Measurements from ENCODE around the gene ZBTB42. TPM values are rescaled to one million over a fixed set of nuclear protein-coding genes. Genes with fewer than 3 reads are reported as not detected.

The ZBTB42 gene
- total RNA-seq, 1 experiment from 2014 or later: 6.1 TPM

DNA sequence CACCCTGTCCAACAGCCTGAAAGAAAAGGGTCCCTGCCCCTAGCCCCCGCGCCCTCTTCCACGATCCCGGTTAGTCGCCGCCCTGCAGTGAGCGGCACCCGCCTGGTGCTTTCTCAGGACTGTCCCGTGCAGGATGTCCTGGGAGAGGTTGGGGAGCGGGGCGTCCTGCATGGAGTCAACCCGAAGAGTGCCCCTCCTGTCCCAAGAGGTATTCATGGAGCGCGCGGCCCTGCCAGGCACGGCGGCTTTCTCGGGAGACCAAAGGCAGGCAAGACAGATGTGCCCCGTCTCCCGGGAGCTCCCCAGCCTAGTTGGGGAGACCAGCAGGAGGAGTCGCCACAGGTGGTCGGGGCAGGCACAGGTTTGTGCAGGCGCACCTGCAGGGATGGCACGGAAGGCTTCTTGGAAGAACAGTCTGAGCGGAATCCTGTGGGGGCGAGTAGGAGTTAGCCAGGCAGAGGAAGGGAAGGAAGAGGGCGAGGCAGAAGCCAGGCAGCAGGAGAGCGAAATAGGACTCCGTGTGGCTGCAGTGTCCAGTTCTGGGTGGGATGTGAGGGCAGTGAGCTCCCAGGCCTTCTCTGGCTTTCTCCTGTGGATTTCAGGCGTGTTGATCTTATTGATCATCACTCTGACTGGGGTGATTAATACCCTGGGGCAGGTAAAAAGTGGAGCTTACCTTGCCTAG lies 47.2 kb upstream of the ZBTB42 start:
- Histone ChIP-seq H3K23me2 (ENCODE audit: insufficient read length, low read depth, low read length, poor library complexity, severe bottlenecking) (peaks cover 12% of the 10 kb centered on the region), H3K9me3 (ENCODE audit: control insufficient read depth, low read depth, low read length) (peaks cover 6% of the 10 kb centered on the region), H3K27me3 (ENCODE audit: insufficient read depth, low read length) (no peaks in the 10 kb centered on the region), H4K5ac (ENCODE audit: insufficient read length, low read depth, low read length) (no peak overlapping the region), H3K9ac (ENCODE audit: extremely low read depth, insufficient read length, low read length) (peak overlapping the region; percentile 92), H3K79me2 (ENCODE audit: insufficient read depth, low read length) (peaks cover 16% of the 10 kb centered on the region; the same call in 1 of the 2 replicates), H4K20me1 (ENCODE audit: control insufficient read depth, insufficient read depth, insufficient read length) (no peaks in the 10 kb centered on the region), H2BK120ac (ENCODE audit: low read depth, low read length, poor library complexity, severe bottlenecking) (no peak overlapping the region), H3T11ph (ENCODE audit: low read length) (no peak overlapping the region), H4K8ac (replicated peaks; ENCODE audit: insufficient read length, low read depth, low read length) (no peak overlapping the region), H3K79me1 (ENCODE audit: insufficient read depth, low read depth, low read length, poor library complexity, severe bottlenecking) (no peaks in the 10 kb centered on the region), H2BK5ac (ENCODE audit: insufficient read length, low read length) (no peak overlapping the region), H3K56ac (ENCODE audit: insufficient read length, low read depth, low read length) (no peak overlapping the region), H2BK20ac (ENCODE audit: low read depth, low read length, poor library complexity, severe bottlenecking) (no peak overlapping the region), H2BK15ac (ENCODE audit: low read depth, low read length) (no peak overlapping the region), H3K4me1 (ENCODE audit: insufficient read depth, low read length) (no peaks in the 10 kb centered on the region; the same call in 1 of the 2 replicates), H2AK5ac (ENCODE audit: insufficient read length, low read length) (no peak overlapping the region), H3K18ac (ENCODE audit: insufficient read length, low read depth, low read length) (no peak overlapping the region), H4K91ac (ENCODE audit: insufficient read length, low read depth, low read length) (no peak overlapping the region), H2AFZ (ENCODE audit: low read length) (no peak overlapping the region), H3K14ac (ENCODE audit: insufficient read depth, low read length) (peak overlapping the region; percentile 96), H2BK12ac (ENCODE audit: insufficient read length, low read depth, low read length) (no peak overlapping the region), H3K4ac (ENCODE audit: low read depth, low read length) (no peak overlapping the region), H3K23ac (ENCODE audit: insufficient read length, low read depth, low read length) (no peak overlapping the region), H3K4me2 (ENCODE audit: insufficient read depth, insufficient read length, low read length) (peak overlapping the region; percentile 88), H3K27ac (ENCODE audit: insufficient read length, low read depth, low read length) (no peak overlapping the region)
- no peak for DNase-seq
- Mint-ChIP-seq H3K4me1 (peaks cover 18 to 19% of the 10 kb centered on the region in 2 experiments), H3K4me3 (peak overlapping the region; percentile 87 to 90), H3K27ac (peak overlapping the region in 2 of 3 experiments; percentile 29 to 81; a peak in 4 of 7 replicates), H3K9me3 (peaks cover 13 to 19% of the 10 kb centered on the region in 2 experiments), H3K36me3 (ENCODE audit: insufficient read depth in 1 of 3, low read depth in 3 of 3) (peaks cover 18 to 56% (median 45%) of the 10 kb centered on the region in 3 experiments; a peak in 6 of 7 replicates), H3K27me3 (ENCODE audit: low read depth) (peaks cover 7% of the 10 kb centered on the region)
- TF ChIP-seq, protein P1, sequence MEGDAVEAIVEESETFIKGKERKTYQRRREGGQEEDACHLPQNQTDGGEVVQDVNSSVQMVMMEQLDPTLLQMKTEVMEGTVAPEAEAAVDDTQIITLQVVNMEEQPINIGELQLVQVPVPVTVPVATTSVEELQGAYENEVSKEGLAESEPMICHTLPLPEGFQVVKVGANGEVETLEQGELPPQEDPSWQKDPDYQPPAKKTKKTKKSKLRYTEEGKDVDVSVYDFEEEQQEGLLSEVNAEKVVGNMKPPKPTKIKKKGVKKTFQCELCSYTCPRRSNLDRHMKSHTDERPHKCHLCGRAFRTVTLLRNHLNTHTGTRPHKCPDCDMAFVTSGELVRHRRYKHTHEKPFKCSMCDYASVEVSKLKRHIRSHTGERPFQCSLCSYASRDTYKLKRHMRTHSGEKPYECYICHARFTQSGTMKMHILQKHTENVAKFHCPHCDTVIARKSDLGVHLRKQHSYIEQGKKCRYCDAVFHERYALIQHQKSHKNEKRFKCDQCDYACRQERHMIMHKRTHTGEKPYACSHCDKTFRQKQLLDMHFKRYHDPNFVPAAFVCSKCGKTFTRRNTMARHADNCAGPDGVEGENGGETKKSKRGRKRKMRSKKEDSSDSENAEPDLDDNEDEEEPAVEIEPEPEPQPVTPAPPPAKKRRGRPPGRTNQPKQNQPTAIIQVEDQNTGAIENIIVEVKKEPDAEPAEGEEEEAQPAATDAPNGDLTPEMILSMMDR (conservative IDR thresholded peaks at IDR 0.05): no peak
- WGBS (ENCODE audit: extremely low coverage, insufficient read length, low lambda C conversion rate): no CpG with 5 or more reads among the region's 30 CpGs
